ENCODE data around the gene ZFHX3.

ZFHX3 gene

GRCh38 chr16:72862090-72862489 lies 185.8 kb downstream of the ZFHX3 start:
- DNase-seq, result no peak

GRCh38 chr16:72860726-72861562 lies 187.0 kb downstream of the ZFHX3 start:
- no peak for DNase-seq

GRCh38 chr16:72859581-72859980 lies 188.3 kb downstream of the ZFHX3 start:
- no peak for DNase-seq

GRCh38 chr16:72858665-72859493 lies 189.0 kb downstream of the ZFHX3 start:
- DNase-seq, result no peak

GRCh38 chr16:72857834-72858664 lies 189.9 kb downstream of the ZFHX3 start:
- DNase-seq, result no peak

GRCh38 chr16:72856797-72857196 lies 191.1 kb downstream of the ZFHX3 start:
- DNase-seq, result no peak

GRCh38 chr16:72854267-72854959 lies 193.5 kb downstream of the ZFHX3 start:
- no peak for DNase-seq

- no peak for DNase-seq
Measured at GRCh38 chr16:72853575-72854266, 194.2 kb downstream of the ZFHX3 start.

GRCh38 chr16:72852421-72852820 lies 195.5 kb downstream of the ZFHX3 start:
- DNase-seq, result no peak

- DNase-seq, result no peak
Measured at GRCh38 chr16:72850853-72851252, 197.1 kb downstream of the ZFHX3 start.

- DNase-seq, result no peak
Measured at GRCh38 chr16:72850021-72850420, 197.9 kb downstream of the ZFHX3 start.

- no peak for DNase-seq
Measured at GRCh38 chr16:72848759-72849664, 198.9 kb downstream of the ZFHX3 start.

GRCh38 chr16:72848028-72848400 lies 199.9 kb downstream of the ZFHX3 start:
- DNase-seq, result no peak

- no peak for DNase-seq
Measured at GRCh38 chr16:72847187-72848027, 200.5 kb downstream of the ZFHX3 start.

- DNase-seq, result no peak
Measured at GRCh38 chr16:72846594-72846993, 201.3 kb downstream of the ZFHX3 start.

GRCh38 chr16:72845322-72846020 lies 202.5 kb downstream of the ZFHX3 start:
- no peak for DNase-seq

GRCh38 chr16:72844225-72844920 lies 203.6 kb downstream of the ZFHX3 start:
- no peak for DNase-seq

- DNase-seq, result no peak
Measured at GRCh38 chr16:72841506-72841905, 206.4 kb downstream of the ZFHX3 start.
